Heart right ventricle (tissue), 16 donors: Measurements from ENCODE around the gene ZNF594. TPM values are rescaled to one million over a fixed set of nuclear protein-coding genes. Genes with fewer than 3 reads are reported as not detected.
"Not testable (repeated sequence)": the region's sequence is repeated elsewhere in the genome, so short reads cannot be mapped to it uniquely, and the experiment has no call there.

Experiments
- ATAC-seq, 8 donors: fragments of 200-7000 bp; cut with Tn5 transposase; one replicate each; pipeline ENCODE4 v1.9.1; 2020; ENCODE audit warnings: mild to moderate bottlenecking in 8 of 8, moderate library complexity in 8 of 8, moderate number of reproducible peaks in 1 of 8
- DNase-seq, 2 donors: peaks; one replicate each; pipeline ENCODE4 v3.0.0-alpha.2; 2020
- H3K27ac ChIP-seq, 10 donors: fragments of 200-600 bp; sonication (generic) in 2 of 10; one replicate each; pipeline versions ENCODE4 v1.5.0 to v1.8.0; 2020 to 2022; ENCODE audit warnings: mild to moderate bottlenecking in 3 of 10
- H3K27me3 ChIP-seq, 7 donors: fragments of 200-600 bp; one replicate each; pipeline ENCODE4 v1.8.0; 2021 to 2022; ENCODE audit warnings: mild to moderate bottlenecking in 2 of 7
- H3K36me3 ChIP-seq, 9 donors: fragments of 200-600 bp; sonication (generic) in 1 of 9; one replicate each; pipeline versions ENCODE4 v1.5.0 to v1.8.0; 2020 to 2022; ENCODE audit warnings: mild to moderate bottlenecking in 2 of 9
- H3K4me1 ChIP-seq, 9 donors: fragments of 200-600 bp; sonication (generic) in 1 of 9; one replicate each; pipeline versions ENCODE4 v1.5.0 to v1.8.0; 2020 to 2022; ENCODE audit warnings: mild to moderate bottlenecking in 4 of 9
- H3K4me3 ChIP-seq, 10 donors: fragments of 200-600 bp; sonication (generic) in 2 of 10; one replicate each; pipeline versions ENCODE4 v1.5.0 to v1.8.0; 2020 to 2022; ENCODE audit warnings: mild to moderate bottlenecking in 7 of 10, moderate library complexity in 2 of 10
- H3K9me3 ChIP-seq, 11 donors: fragments of 200-600 bp in 10 of 11; sonication (generic) in 2 of 11; one replicate each; pipeline versions ENCODE4 v1.5.0 to v1.8.0; 2013 to 2022; ENCODE audit warnings: mild to moderate bottlenecking in 2 of 11, control low read depth in 1 of 11, moderate library complexity in 1 of 11
- CTCF ChIP-seq, 9 donors: fragments of 200-600 bp; sonication (generic) in 2 of 9; IDR thresholded peaks; one replicate each; pipeline versions ENCODE4 v1.5.0 to v1.8.0; 2021 to 2022; ENCODE audit warnings: antibody characterized with exemption in 9 of 9, mild to moderate bottlenecking in 5 of 9, moderate library complexity in 1 of 9
- WGBS, 2 donors: extraction: QIAGEN DNeasy Blood & Tissue Kit; methylation state at CpG; one replicate each; pipeline ENCODE4 v1.1.7; 2013; ENCODE audit warnings: inconsistent platforms in 1 of 2; 5-methylcytosine and 5-hydroxymethylcytosine counted together
- intact Hi-C, 10 donors: fragments of 100-400 bp; cut with DNase I; formaldehyde crosslinking; loops; one replicate each; pipeline versions ENCODE4 v1.11.1 to v1.14.2; 2022
- polyA plus RNA-seq, 2 donors: library from polyadenylated mRNA; stranded (reverse); fragments of 200-250 nt; gene quantifications; one replicate each; pipeline ENCODE4 v1.2.3, GENCODE V29; 2013
- total RNA-seq, 10 donors: library from RNA; stranded (reverse); fragmentation: NEBNext Ultra II Directional in 3 of 10; extraction: Animal tissue kit (Norgen Biotek cat#: 25700) in 3 of 10; gene quantifications; one replicate each; pipeline versions ENCODE4 v1.2.1 to v1.2.4, GENCODE V29; 2021 to 2023
- donor health status: Arrhythmogenic right ventricular cardiomyopathy.
- donor health status: ischemic (EF 13 %, LVEDD 7.1; RV severe dilation, severe dysfunction).
- donor health status: healthy with polysubstance abuse.
- donor health status: DM: no; HTN: yes; CAD: no.
- donor health status: DM: no; HTN: no; CAD: no.
- donor health status: ischemic (EF 25% LVEDD 6.9; RV normal size, moderate dysfunction).
- donor health status: ischemic (EF 25% LVEDD 5.7; RV mildly dilated, moderate dysfunction).
- donor health status: healthy.
- donor health status: DM: yes; HTN: yes; CAD: no.
- donor health status: Ischemic cardiomyopathy.
- donor health status: ischemic (EF 35%, LVEDD 5.7; RV mildly dilated, moderate dysfunction).
- donor health status: nonischemic (EF 11% LVEDD 7.7; RV severe dilation, severe dysfunction).
- donor health status: DM: yes; HTN: yes; CAD: no.
- donor health status: PGD.
- donor health status: ischemic (EF 29% LVEDD 5.4; RV normal size, mild dysfunction).
- donor health status: nonischemic (EF 23%, LVEDD 6.1; RV moderate dilation, normal function).

ZNF594 gene
- total and polyA plus RNA-seq, 12 donors: 1.4 to 9.1 (median 6.7) TPM

GRCh38 chr17:5138616-5139457, 52.8 kb downstream of the ZNF594 start:
- 88 to 91% methylated on average over 24 of the region's 24 CpGs for WGBS, 2 donors

GRCh38 chr17:5138198-5138544, 53.5 kb downstream of the ZNF594 start:
- intact Hi-C loops, DNase-seq, H3K27me3 ChIP-seq, ATAC-seq, H3K4me3 ChIP-seq, H3K4me1 ChIP-seq, H3K36me3 ChIP-seq, H3K27ac ChIP-seq, H3K9me3 ChIP-seq: not testable (repeated sequence)
- 95 to 97% methylated on average over 9 of the region's 9 CpGs for WGBS, 2 donors

More at GRCh38 chr17:5138616-5139457, 52.8 kb downstream of the ZNF594 start:
- no peak for TF ChIP-seq CTCF (IDR thresholded peaks at IDR 0.05)
- Histone ChIP-seq H3K4me3 (no peak overlapping the region), H3K9me3 (no peaks in the 10 kb centered on the region), H3K27me3 (no peaks in the 10 kb centered on the region), H3K27ac (no peak overlapping the region), H3K4me1 (no peaks in the 10 kb centered on the region), H3K36me3 (no peaks in the 10 kb centered on the region)
- no peak for ATAC-seq
- no peak for DNase-seq
- intact Hi-C loops: no loop called here

- ATAC-seq, H3K4me1 ChIP-seq, H3K36me3 ChIP-seq, H3K27me3 ChIP-seq, DNase-seq, H3K27ac ChIP-seq, H3K9me3 ChIP-seq, H3K4me3 ChIP-seq, intact Hi-C loops: not testable (repeated sequence)
- WGBS, 2 donors: 87 to 90% methylated on average over 15 of the region's 15 CpGs
Measured at GRCh38 chr17:5137511-5138197, 54.0 kb downstream of the ZNF594 start.

- H3K36me3 ChIP-seq, intact Hi-C loops, DNase-seq, H3K9me3 ChIP-seq, ATAC-seq, H3K27me3 ChIP-seq, H3K27ac ChIP-seq, H3K4me1 ChIP-seq, H3K4me3 ChIP-seq: not testable (repeated sequence)
- WGBS, 2 donors: 85 to 86% methylated on average over 14 of the region's 14 CpGs
Measured at GRCh38 chr17:5136580-5137412, 54.9 kb downstream of the ZNF594 start.

GRCh38 chr17:5135726-5136579, 55.7 kb downstream of the ZNF594 start:
- Histone ChIP-seq H3K27ac (no peak overlapping the region), H3K9me3 (no peaks in the 10 kb centered on the region), H3K4me3 (no peak overlapping the region), H3K4me1 (no peaks in the 10 kb centered on the region), H3K27me3 (no peaks in the 10 kb centered on the region), H3K36me3 (no peaks in the 10 kb centered on the region)
- DNase-seq: no peak
- ATAC-seq: no peak
- intact Hi-C loops: no loop called here
- 85 to 86% methylated on average over 14 of the region's 14 CpGs for WGBS, 2 donors
- TF ChIP-seq CTCF (IDR thresholded peaks at IDR 0.05): no peak

- ATAC-seq, H3K36me3 ChIP-seq, DNase-seq, H3K9me3 ChIP-seq, H3K27me3 ChIP-seq, H3K4me3 ChIP-seq, H3K27ac ChIP-seq, H3K4me1 ChIP-seq, intact Hi-C loops: not testable (repeated sequence)
- 77 to 80% methylated on average over 8 of the region's 8 CpGs for WGBS, 2 donors
Measured at GRCh38 chr17:5135131-5135712, 56.4 kb downstream of the ZNF594 start.

- H3K9me3 ChIP-seq, ATAC-seq, H3K27ac ChIP-seq, H3K36me3 ChIP-seq, DNase-seq, H3K4me1 ChIP-seq, H3K4me3 ChIP-seq, intact Hi-C loops: not testable (repeated sequence)
- WGBS, 2 donors: 86 to 87% methylated on average over 11 of the region's 11 CpGs
- H3K27me3 ChIP-seq: peaks cover 0 to 11% (median 0%) of the 10 kb centered on the region in 7 donors
Measured at GRCh38 chr17:5134571-5134970, 57.1 kb downstream of the ZNF594 start.

- 80 to 84% methylated on average over 8 of the region's 8 CpGs for WGBS, 2 donors
- peaks cover 0 to 11% (median 0%) of the 10 kb centered on the region in 7 donors for H3K27me3 ChIP-seq
- H3K36me3 ChIP-seq, H3K9me3 ChIP-seq, intact Hi-C loops, H3K4me1 ChIP-seq, H3K27ac ChIP-seq, H3K4me3 ChIP-seq, ATAC-seq, DNase-seq: not testable (repeated sequence)
Measured at GRCh38 chr17:5133961-5134360, 57.7 kb downstream of the ZNF594 start.
